Sigmoid colon (tissue), 4 donors: ENCODE measurements around the gene JDP2.

Experiments
- CTCF ChIP-seq, 4 experiments: fragments of 450-650 bp in 3 of 4; fragments of 200-600 bp in 1 of 4; IDR thresholded peaks; one replicate each; pipeline ENCODE4 v1.5.1; 2016 to 2019; ENCODE audit warnings: antibody characterized with exemption in 4 of 4, mild to moderate bottlenecking in 3 of 4, moderate library complexity in 2 of 4
- POLR2A ChIP-seq, 2 donors: fragments of 450-650 bp; IDR thresholded peaks; one replicate each; pipeline ENCODE4 v1.6.1; 2016; ENCODE audit warnings: antibody characterized with exemption in 2 of 2, mild to moderate bottlenecking in 2 of 2, moderate library complexity in 2 of 2
- POLR2AphosphoS5 ChIP-seq, 4 donors: sonication (generic); formaldehyde crosslinking; IDR thresholded peaks; one replicate each; pipeline ENCODE4 v1.6.1; 2017; ENCODE audit warnings: antibody characterized with exemption in 4 of 4

GRCh38 chr14:75518625-75519024 is 90.8 kb downstream of the JDP2 start:
- TF ChIP-seq CTCF (IDR thresholded peaks at IDR 0.05) (no peak), POLR2AphosphoS5 (IDR thresholded peaks at IDR 0.05) (no peak), POLR2A (IDR thresholded peaks at IDR 0.05) (no peak)
